Measurements from ENCODE around the gene VIP. TPM values are rescaled to one million over a fixed set of nuclear protein-coding genes. Genes with fewer than 3 reads are reported as not detected.

VIP gene
- total RNA-seq, 1 donor from 2014 or later: not detected

- no peak for TF ChIP-seq CTCF (IDR thresholded peaks at IDR 0.05)
- Histone ChIP-seq H3K4me3 (no peak overlapping the region), H3K36me3 (no peaks in the 10 kb centered on the region), H3K27ac (no peak overlapping the region), H3K9me3 (no peaks in the 10 kb centered on the region), H3K4me1 (no peaks in the 10 kb centered on the region), H3K27me3 (no peaks in the 10 kb centered on the region)
- DNase-seq (ENCODE audit: low spot score in 2 of 2): no peak
- intact Hi-C loops (cut with DNase I): no loop called here
Measured at GRCh38 chr6:152720974-152721373, 29.6 kb upstream of the VIP start.

- H3K9me3 ChIP-seq: no peaks in the 10 kb centered on the region
- H3K4me1 ChIP-seq: no peaks in the 10 kb centered on the region
- intact Hi-C loops (cut with DNase I): no loop called here
- DNase-seq (ENCODE audit: low spot score in 2 of 2): no peak
- H3K27ac ChIP-seq: no peak overlapping the region
- H3K36me3 ChIP-seq: no peaks in the 10 kb centered on the region
- no peaks in the 10 kb centered on the region for H3K27me3 ChIP-seq
- H3K4me3 ChIP-seq: no peak overlapping the region
- TF ChIP-seq CTCF (IDR thresholded peaks at IDR 0.05): no peak
Measured at GRCh38 chr6:152721956-152722355, 28.6 kb upstream of the VIP start.

- TF ChIP-seq CTCF (IDR thresholded peaks at IDR 0.05): no peak
- Histone ChIP-seq H3K4me3 (no peak overlapping the region), H3K27me3 (no peaks in the 10 kb centered on the region), H3K4me1 (no peaks in the 10 kb centered on the region), H3K36me3 (no peaks in the 10 kb centered on the region), H3K9me3 (no peaks in the 10 kb centered on the region), H3K27ac (no peak overlapping the region)
- intact Hi-C loops (cut with DNase I): no loop called here
- DNase-seq (ENCODE audit: low spot score in 2 of 2): no peak
Measured at GRCh38 chr6:152723398-152723797, 27.2 kb upstream of the VIP start.

GRCh38 chr6:152726313-152726712 lies 24.3 kb upstream of the VIP start:
- TF ChIP-seq CTCF (IDR thresholded peaks at IDR 0.05): no peak
- Histone ChIP-seq H3K4me1 (no peaks in the 10 kb centered on the region), H3K36me3 (no peaks in the 10 kb centered on the region), H3K9me3 (no peaks in the 10 kb centered on the region), H3K4me3 (no peak overlapping the region), H3K27ac (no peak overlapping the region), H3K27me3 (no peaks in the 10 kb centered on the region)
- intact Hi-C loops (cut with DNase I): no loop called here
- no peak for DNase-seq (ENCODE audit: low spot score in 2 of 2)

- Histone ChIP-seq H3K4me1 (no peaks in the 10 kb centered on the region), H3K27me3 (no peaks in the 10 kb centered on the region), H3K9me3 (no peaks in the 10 kb centered on the region), H3K4me3 (no peak overlapping the region), H3K36me3 (no peaks in the 10 kb centered on the region), H3K27ac (no peak overlapping the region)
- intact Hi-C loops (cut with DNase I): no loop called here
- TF ChIP-seq CTCF (IDR thresholded peaks at IDR 0.05): no peak
- DNase-seq (ENCODE audit: low spot score in 2 of 2): no peak
Measured at GRCh38 chr6:152727507-152727906, 23.1 kb upstream of the VIP start.

GRCh38 chr6:152734630-152735029 lies 16.0 kb upstream of the VIP start:
- no peak for DNase-seq (ENCODE audit: low spot score in 2 of 2)
- TF ChIP-seq CTCF (IDR thresholded peaks at IDR 0.05): no peak
- H3K9me3 ChIP-seq: no peaks in the 10 kb centered on the region
- no peak overlapping the region for H3K4me3 ChIP-seq
- intact Hi-C loops (cut with DNase I): no loop called here
- H3K27ac ChIP-seq: no peak overlapping the region
- H3K36me3 ChIP-seq: no peaks in the 10 kb centered on the region
- no peaks in the 10 kb centered on the region for H3K4me1 ChIP-seq
- H3K27me3 ChIP-seq: no peaks in the 10 kb centered on the region
